A549 (cell line): Measurements from ENCODE around the gene CIPC.

Source experiments
- CEBPB ChIP-seq, 2 experiments: fragments of >200 bp in 1 of 2; sonication (Bioruptor Twin) in 1 of 2; formaldehyde crosslinking in 1 of 2; IDR thresholded peaks; 2 replicates each; pipeline ENCODE4 v1.6.1; 2012 to 2016
- CHD4 ChIP-seq: fragments of 200-600 bp; sonication (generic); IDR thresholded peaks from 2 replicates; pipeline ENCODE4 v1.6.1; 2016; ENCODE audit warnings: antibody characterized with exemption, mild to moderate bottlenecking, borderline replicate concordance
- CTCF ChIP-seq: fragments of >200 bp; sonication (Bioruptor Twin); formaldehyde crosslinking; IDR thresholded peaks from 3 replicates; pipeline ENCODE4 v1.5.1; 2016
- EP300 ChIP-seq, 2 experiments: fragments of >200 bp; sonication (Bioruptor Twin); formaldehyde crosslinking; IDR thresholded peaks; 2 replicates in 1 of 2; 3 replicates in 1 of 2; pipeline ENCODE4 v1.6.1; 2016 to 2017
- FOSL2 ChIP-seq, 2 experiments: fragments of 450-650 bp in 1 of 2; fragments of >200 bp in 1 of 2; sonication (Bioruptor Twin) in 1 of 2; formaldehyde crosslinking; IDR thresholded peaks; 2 replicates each; pipeline versions ENCODE4 v1.5.0 to v1.6.1; 2016 to 2020; ENCODE audit warnings: mild to moderate bottlenecking in 1 of 2, moderate library complexity in 1 of 2
- HDAC2 ChIP-seq: fragments of 200-600 bp; sonication (generic); IDR thresholded peaks from 2 replicates; pipeline ENCODE4 v1.6.1; 2016
- KDM1A ChIP-seq: fragments of 200-600 bp; sonication (generic); IDR thresholded peaks from 2 replicates; pipeline ENCODE4 v1.6.1; 2016; ENCODE audit warnings: low read depth, mild to moderate bottlenecking
- RAD21 ChIP-seq, 2 experiments: fragments of >200 bp in 1 of 2; sonication (Bioruptor Twin) in 1 of 2; formaldehyde crosslinking in 1 of 2; IDR thresholded peaks in 1 of 2; conservative IDR thresholded peaks in 1 of 2; 2 replicates in 1 of 2; 3 replicates in 1 of 2; pipeline ENCODE4 v1.6.1; 2012 to 2018; ENCODE audit warnings: inconsistent platforms in 1 of 2

- TF ChIP-seq KDM1A (no peak), CTCF (no peak), FOSL2 (IDR thresholded peaks at IDR 0.05) (no peak), FOSL2 (CRISPR knock-in tag; IDR thresholded peaks at IDR 0.05) (no peak), EP300 (IDR thresholded peaks at IDR 0.05) (no peak), CEBPB (IDR thresholded peaks at IDR 0.05) (no peak), CHD4 (no peak), RAD21 (conservative IDR thresholded peaks at IDR 0.05 in 1 of 2, IDR thresholded peaks at IDR 0.05 in 1 of 2) (no peak), HDAC2 (no peak)
Observed at GRCh38 chr14:77122526-77123125, 24.6 kb downstream of the CIPC start.
